ENCODE results near the gene CSRP2.
A peak's percentile ranks its signal among the peaks of the same experiment; 100 is the strongest.

The CSRP2 gene

DNA sequence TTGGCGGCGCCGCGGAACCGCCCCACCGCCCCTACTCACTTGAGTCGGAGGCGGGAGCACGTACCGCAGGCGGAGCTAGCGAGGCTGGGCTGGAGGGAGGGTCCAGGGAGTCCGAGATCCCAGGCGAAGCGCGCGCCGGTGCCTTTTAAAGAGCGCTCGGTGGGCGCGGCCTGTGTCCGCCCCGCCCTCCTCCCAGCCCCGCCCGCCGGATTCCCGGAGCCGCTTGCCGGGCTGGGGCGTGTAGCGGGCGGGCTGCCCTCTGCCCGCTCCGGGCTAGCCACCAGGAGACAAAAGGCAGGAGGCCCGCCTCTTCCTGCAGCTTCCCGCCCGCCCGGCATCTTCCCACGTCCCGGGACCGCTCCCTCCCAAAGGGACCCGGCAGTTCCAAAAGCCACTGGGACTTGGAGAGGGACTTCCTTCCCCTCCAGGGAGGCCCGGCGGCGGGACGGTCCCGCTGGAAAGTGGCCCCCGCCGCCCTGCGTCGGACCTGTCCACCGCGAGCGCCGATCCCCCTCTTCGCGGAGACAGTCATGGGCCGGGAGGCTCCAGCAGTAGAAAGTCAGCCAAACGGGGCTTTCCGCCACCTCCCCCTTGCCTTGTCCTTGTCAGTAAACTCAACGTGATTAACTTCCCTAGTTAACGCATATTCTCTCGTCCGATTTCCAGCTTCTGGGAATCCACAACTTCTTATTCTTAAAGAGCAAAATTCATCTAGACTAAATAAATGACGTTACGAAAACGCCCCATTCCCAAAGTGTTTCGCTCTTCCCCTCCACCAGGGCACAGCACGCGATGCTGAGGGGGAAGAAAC is at the start of gene CSRP2:
Gene CSRP2, minus strand, starts transcription at position 121 of the 811 bp plus-strand sequence. CDS start 12,759 bp downstream, outside the sequence.
- FAIRE-seq, result no peak

DNA sequence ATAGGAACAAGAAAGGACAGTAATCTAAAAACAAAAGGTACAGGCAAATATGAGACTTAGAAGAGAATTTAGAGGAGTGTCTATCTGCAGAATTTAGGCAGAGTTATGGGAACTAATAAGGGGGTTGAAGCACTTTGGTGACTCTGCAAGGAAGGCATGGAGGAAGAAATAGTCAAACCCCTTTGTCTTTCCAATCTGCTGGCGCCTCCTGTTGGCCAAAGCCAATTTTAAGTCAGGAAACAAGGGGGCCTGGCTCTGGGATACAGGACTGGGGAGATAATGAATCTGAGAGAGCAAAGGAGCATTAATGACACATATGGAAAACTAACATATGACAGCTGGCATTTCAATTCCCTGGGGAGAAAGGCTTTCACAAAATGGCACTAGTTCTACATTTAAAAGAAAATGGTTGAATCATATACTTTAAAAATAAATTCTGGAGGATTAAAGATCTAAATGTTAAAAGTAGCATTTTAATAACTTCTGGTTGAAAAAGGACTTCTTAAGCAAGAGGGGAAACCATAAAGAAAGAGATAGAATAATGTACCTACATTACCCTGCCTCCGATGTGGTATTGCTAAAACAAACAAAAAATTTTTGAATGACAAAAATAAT is 48.5 kb upstream of the CSRP2 start:
- FAIRE-seq, result no peak

DNA sequence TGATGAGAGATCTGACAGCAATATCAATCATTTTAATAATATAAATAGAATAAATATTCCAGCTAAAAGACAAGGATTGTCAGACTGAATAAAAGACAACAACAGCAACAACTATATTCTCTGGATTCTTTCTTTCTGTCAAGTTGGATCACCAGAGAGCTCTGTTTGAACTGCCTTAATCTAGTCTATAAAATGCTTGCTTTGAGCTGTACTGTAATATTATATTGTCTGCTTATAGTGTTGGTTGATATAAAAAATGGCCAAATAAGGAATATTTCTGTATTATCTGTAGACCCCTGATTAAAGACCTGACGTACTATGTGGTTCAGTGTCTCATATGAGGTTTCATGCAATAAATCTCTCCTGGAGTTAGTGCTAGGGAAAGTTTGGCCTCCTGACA is 46.3 kb upstream of the CSRP2 start:
- no peak for FAIRE-seq

DNA sequence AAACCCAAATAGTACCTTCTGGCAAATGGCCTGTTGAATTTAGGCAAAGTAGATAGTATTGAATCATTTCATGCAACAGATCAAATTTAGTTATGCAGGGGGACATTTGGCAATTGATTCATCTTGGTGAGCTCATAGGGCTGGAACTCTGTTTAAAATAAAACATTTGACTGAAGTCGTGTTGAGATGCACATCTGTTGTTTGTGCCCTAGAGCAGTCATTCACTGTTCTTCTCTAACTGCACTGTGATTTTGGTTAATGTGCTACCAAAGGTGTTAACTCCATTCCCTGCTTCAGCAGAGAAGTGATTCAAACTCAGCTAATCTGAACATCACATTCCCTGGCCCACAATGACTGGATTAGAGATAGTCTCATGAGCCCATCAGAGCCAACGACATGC is 44.0 kb upstream of the CSRP2 start:
- FAIRE-seq, result no peak

DNA sequence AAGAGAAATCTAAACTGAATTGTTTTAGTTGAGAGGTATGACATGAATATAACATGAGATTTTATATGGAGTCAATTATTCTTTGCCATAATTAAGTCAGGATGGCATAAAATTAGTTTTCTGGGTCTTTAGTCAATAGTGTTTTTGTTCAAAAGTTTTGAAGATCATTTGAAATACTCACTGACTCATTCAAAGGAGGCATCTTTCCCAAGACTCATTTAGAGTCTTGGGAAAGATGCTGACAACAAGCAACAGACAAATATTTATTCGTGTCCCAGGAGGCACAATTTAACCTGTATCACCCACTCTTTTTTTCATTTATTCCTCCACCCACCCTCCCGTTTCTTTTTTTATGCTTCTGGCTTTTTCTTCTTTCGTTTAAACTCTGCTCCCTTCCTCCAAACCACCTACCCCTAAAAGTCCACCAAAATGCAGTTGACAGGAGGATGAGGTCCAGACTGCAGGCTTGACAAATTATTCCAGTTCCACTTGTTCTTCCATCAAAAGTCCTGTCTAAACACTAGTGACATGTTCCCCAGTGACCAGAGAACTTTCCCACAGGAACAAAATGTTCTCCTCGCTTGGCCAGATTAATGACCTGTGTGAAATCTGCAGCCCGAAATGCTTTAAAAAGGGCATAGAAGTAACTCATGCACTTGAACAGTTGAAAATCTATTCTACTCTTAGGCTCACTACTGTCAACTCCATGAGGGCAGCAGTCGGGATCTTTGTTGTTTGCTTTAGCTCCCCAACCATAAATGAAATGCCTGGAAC is 43.3 kb upstream of the CSRP2 start:
- FAIRE-seq, result no peak

DNA sequence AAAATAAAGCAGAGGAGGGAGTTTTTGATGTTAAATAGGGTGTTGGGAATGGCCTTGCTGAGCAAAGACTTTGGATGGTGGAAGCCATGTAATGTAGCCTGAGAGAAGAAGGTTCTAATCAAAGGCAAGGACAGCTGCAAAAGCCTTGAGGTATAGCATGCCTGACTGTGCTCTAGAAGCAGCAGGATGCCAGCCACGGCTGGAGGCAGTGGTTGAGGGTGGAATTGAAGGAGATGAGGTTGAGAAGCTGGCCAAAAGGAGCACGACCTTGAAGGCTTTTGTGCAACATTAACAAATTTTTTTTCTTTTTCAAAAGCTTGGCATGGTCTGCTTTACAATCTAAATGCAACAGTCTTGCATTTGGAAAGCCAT is 42.3 kb upstream of the CSRP2 start:
- no peak for FAIRE-seq

DNA sequence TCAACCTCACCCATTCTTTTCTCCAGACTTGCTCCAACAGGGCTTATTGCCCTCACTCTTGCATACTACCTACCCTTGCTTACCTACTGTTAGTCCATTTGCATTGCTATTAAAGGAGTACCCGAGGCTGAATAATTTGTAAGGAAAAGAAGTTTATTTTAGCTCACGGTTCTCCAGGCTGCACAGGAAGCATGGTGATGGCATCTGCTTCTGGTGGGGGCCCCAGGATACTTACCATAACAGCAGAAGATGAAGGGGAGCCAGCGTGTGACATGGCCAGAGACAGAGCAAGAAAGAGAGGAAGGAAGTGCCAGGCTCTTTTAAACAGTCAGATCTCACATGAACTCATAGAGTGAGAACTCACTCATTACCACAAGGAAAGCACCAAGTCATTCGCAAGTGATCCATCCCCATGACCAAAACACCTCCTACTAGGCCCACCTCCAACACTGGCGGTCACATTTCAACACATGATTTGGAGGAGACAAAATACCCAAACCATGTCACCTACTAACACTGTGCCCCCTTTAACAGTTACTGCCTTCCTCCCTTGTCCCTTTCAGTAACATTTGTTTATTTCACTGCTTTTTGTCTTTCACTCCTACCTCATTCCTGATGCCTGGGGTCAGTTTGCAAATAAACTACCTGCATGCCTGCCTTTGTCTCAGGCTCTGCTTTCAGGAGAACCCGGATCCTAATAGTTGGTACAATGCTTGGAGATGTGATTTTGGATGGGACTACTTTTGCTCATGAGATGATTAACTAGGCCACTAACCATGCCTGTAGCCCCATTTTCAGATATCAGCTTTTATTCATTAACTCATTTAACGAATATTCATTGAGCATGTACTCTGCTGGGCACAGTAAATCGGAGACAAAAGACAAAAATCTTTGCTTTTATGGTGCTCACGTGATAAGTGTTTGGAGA is 41.6 kb upstream of the CSRP2 start:
- FAIRE-seq, result no peak

DNA sequence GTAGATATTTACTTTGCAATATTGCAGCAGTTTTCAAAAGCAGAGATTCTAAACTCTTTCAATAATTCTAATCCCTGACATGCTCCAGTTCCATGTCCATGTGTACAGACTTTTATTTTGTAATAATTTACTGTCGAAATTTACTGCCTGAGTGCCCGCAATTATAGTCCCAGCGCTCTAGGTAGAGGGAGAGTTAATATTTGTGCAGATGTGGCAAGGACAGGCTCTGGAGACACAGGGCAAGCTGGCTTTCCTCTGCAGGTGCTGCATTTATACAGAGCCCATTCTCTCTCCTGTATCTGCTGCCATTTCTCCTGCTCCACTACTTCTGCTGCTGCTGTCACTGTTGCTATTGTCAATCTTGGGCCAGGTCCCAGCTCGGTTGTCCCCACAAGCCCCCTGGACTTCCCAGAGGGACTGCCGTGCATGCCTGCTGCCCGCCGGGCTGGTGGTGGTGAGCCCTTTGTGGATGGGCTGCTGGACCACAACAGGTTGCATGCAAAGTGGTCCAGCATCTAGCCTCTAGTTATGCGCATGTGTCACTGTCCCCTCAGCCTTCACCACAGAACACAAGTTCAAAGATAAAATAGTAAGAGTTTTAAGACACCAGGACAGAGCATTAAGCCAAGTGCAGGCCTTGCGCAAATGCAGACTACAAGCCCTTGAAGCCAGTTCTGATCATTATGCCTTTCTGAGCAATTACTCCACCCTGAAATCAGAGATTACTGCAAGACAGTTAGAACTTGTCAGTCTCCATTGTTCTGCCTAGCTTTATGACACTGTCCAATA is 40.8 kb upstream of the CSRP2 start:
- FAIRE-seq, result no peak

DNA sequence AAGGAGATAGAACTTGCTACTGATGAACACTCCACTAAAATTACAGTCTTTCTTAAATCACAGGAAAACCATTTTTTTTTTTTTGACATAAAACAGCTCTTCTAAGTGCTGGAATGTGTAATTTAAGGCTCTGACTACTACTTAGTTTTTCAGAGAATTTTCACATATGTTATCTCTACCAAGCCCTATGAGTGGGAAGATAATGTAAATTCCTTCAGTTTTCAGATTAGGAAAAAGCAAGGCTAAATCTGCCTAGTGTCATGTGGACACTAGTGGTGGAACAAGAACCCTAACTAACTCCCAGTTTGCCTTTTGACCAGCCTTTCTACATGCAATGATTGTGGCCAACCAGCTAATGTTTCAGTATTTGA is 37.3 kb upstream of the CSRP2 start:
- no peak for FAIRE-seq

DNA sequence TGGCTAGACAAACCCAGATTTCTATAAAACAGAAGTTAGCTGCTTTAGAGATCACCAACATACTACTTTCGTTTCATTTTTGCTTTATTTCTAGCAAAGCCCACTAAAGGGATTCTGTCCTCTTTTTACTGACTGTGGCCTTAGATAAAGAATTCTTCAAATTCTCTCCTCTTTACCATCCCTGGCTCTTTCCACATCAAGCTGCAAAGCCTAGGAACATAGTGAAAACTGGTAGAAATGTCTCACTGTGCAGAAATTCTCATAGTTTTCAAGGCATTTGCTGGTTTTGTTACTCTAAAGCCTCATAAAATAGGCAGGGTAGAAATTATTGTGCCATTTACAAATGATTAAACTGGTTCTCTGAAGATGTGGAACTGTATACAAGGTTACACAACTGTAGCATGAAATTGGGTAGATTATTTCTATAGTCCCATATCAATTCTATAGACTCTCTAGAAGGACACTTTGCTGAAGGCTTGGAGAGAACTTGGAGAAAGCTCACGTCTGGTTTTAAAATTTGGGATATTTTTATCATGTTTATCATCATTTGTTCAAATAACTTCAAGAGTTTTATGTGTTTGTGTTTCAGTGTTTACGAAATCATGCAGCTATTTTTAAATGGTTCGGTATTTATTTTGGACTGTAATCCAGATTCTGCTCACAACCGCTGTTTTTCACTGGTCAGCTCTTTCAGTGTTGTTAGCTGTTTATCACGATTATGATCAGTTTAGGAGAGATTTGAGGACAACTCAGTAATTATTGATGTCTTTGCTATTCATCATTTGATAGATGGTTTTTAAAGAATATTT is 36.7 kb upstream of the CSRP2 start:
- FAIRE-seq, result peak; percentile 93

DNA sequence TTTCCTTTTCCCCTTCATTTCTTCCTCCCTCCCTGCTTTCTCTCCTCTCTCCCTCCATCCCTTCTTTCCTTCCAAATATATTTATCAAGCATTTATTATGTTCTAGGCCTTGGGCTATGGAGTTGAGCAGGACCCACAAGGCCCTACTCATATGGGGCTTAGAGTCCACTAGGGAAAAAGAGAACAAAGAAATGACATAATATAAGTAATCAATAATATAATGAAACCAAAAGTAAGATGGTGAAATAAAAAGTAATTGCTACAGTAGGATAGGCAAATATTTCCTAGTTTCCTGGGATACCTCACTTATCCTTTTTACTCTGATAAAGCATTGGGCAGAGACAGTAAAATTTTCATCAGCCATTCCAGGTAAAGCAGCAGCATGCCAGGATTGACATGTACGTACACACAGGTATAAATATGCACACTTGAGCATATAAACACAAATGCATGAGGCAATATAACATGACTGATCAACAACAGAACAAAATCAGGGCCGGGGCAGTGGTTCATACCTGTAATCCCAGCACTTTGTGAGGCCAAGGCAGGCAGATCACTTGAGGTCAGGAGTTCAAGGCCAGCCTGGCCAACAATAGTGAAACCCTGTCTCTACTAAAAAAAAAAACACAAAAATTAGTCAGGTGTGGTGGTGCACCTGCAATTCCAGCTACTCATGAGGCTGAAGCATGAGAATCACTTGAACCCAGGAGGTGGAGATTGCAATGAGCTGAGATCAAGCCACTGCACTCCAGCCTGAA is 35.5 kb upstream of the CSRP2 start:
- no peak for FAIRE-seq

DNA sequence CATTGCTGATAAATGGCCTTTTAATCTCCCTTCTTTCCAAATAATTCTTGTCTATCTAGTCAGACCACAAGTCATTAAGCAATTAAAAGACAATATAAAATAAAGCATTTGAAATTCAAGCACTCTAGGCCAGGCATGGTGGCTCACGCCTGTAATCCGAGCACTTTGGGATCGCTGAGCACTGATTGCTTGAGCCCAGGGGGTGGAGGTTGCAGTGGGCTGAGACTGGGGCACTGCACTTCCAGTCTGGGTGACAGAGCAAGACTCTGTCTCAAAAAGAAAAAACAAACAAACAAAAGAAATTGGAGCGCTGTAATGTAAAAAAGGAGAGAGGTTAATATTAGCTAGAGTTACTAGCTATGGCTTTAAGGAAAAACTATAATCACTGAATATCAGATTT is 30.5 kb upstream of the CSRP2 start:
- FAIRE-seq, result no peak

DNA sequence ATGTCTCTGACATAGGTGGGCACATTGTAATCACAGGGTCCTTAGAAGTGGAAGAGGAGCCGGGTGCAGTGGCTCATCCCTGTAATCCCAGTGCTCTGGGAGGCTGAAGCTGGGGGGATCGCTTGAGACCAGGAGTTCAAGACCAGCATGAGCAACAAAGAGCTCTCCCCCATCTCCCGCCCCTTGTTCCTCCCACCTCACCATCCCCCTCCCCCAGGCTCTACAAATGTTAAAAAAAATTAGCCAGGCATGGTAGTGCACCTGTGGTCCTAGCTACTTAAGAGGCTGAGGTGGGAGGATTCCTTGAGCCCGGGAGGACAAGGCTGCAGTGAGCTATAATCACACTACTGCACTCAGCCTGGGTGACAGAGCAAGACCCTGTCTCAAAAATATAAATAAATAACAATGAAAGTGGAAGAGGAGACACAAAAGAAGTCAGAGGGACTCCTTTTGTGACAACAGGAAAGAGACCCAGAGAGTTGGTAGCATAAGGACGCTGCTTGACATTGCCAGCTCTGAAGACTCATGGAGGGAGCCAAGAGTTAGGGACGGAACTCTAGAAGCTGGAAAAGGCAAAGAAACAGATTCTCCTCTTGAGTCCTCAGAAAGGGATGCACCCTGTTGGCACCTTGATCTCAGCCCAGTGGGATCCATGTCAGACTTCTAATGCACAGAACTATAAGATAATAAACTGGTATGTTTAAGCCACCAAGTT is 29.6 kb upstream of the CSRP2 start:
- FAIRE-seq, result no peak

DNA sequence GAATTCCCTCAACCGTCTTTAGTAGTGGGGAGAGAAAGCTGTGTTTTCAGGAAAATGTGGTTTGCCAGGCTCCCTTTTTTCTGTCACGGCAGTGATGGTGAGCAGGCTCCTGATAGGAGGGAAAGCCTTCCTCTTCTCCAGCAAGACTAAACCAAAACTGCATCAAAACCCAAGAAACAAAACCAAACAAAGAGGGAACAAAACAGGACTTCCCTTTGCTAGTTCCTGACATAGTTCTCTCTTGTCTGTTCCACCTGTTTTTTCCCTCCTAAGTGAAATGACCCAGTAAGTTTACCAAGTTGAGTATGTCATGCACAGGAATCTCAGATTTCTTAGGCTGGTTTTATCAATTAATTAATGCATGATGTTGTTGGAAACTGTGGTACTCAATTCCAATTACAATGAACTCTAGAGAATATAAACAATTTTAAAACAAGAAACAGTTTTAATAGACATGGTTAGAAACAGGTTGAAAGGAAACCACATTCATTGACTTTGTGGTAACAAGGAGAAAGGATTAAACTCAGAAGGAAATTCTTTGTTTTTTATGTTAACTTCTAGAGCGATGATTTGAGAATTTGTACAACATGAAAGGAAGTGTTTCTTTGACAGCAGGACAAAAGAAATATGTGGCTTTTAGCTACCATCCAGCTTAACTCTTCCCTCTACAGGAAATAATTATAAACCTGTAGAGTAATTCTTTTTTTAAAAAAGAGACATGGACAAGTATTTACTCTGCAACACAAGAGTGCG is 23.0 kb upstream of the CSRP2 start:
- FAIRE-seq, result no peak

DNA sequence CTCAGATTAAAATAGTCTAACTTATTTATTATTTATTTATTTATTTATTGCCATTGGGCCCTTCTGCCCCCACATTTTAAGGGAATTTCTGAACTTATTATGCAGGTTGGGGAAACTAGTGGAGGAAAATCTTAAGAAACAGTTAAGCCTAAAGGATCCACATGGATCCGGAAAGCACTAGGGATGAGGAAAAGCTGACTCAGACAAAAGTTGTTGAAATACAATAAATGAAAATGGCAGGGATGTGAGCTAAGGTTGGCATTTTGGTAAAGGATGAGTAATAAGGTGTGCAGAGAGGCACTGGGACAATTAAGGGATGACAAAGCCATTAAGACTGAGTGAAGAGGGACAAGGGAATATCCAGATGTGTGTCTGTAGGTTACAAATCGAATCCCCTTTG is 20.7 kb upstream of the CSRP2 start:
- FAIRE-seq, result no peak

DNA sequence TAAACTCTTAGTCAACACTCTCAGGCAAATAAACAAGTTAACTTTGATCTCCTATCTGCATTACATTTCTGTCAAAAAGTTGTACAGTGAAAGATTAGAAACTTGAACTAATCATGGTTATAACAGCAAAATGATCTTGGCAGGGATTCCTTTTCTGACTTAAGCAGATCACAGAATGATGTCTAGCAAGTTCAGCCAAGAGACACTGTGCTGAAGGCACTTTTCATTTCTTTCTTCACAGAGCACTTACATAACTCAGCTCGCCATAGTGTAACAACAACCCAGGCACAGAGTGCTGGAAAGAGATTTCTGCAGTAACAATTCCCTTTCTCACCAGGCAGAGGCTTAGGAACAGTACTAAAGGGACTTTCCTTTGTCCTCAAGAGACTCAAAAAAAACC is 19.6 kb upstream of the CSRP2 start:
- FAIRE-seq, result no peak

DNA sequence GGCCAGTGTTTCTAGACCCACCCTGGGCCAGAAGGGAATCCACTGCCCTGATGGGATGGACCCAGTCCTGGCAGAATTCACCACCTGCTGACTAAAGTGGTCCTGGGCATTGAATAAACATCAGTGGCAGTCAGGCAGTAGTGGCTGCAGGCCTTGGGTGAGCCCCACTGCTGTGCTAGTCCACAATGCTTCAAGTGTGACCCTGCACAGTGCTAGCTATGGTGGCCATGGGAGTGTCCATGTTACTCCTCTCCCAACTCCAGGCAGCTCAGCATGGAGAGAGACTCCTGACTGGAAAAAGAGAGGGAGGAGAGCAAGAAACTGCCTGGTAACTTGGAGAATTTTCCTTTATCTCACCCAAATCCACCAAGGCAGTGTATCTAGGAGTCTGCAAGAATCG is 17.5 kb upstream of the CSRP2 start:
- FAIRE-seq, result no peak

DNA sequence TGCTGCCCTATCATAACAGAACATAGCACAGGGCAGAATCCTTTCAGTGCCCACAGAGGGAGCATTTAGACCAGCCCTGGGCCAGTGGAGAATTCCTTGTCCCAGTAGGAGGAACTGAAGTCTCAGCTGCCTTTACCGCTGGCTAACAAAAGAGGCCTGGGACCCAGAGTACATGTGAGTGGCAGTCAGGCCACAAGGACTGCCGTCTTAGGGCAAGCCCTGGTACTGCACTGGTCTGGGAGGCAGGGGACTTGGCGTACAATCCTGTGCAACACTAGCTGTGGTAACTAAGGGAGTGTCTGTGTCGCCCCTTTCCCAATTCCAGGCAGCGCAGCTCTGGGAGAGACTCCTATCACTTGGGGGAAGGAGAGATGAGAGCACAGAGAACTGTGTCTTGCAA is 17.0 kb upstream of the CSRP2 start:
- FAIRE-seq, result no peak

DNA sequence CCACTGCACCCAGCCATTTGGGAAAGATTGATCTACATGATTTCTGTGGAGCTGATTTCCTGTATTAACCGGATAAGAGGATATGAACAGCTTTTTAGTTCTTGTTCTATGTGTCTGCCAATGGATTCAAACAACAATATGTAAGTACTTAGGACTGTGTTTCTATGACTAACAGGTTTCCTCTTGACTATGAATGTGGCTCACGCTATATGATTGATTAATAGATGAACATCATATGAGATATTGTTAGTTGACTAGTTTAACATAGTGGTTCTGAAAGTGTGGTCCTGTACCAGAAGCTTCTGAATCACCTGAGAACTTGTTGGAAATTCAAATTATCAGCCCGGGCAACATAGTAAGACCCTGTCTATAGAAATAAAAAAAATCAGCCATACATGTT is 12.8 kb upstream of the CSRP2 start:
- FAIRE-seq, result no peak
